ENCODE measurements around the gene PAPSS1.

PAPSS1 gene

DNA sequence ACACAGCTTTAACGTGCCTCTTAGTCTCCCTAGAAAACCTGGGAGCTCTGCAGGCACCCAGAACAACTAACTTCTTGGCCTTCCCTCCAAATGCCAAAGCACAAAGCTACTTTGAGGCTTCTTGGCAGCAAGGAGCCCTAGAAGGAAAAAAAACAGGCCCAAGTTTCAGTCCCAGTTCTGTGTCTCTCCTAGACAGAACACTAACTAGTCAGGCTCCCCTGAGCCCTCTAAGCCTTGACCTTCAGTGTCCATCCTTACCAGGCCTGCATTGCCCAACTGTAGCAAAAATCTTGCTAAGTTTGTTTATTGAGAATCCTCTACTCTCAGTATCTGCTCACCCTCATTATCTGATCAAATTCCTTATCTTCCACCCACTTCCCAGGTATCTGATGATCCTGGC, 79.2 kb downstream of the PAPSS1 start:
- Histone ChIP-seq H4K20me1 (ENCODE audit: insufficient read depth, low read length, poor library complexity, severe bottlenecking) (no peaks in the 10 kb centered on the region), H3F3A (ENCODE audit: low read depth) (no peaks in the 10 kb centered on the region), H3K9me2 (replicated peaks; ENCODE audit: low read depth, low read length) (no peaks in the 10 kb centered on the region), H3K27me3 (ENCODE audit: insufficient read depth, low read length, poor library complexity, severe bottlenecking) (no peaks in the 10 kb centered on the region), H3K9ac (ENCODE audit: low read depth, low read length, poor library complexity, severe bottlenecking) (no peak overlapping the region), H3K79me2 (ENCODE audit: insufficient read depth, low read length) (no peaks in the 10 kb centered on the region), H2AFZ (ENCODE audit: low read length) (no peak overlapping the region), H3K4me2 (ENCODE audit: low read depth, low read length, poor library complexity, severe bottlenecking) (no peak overlapping the region), H3K36me3 (ENCODE audit: insufficient read depth, low read length) (peaks cover 22% of the 10 kb centered on the region; the same call in 1 of the 2 replicates), H3K4me1 (ENCODE audit: insufficient read depth, low read length, poor library complexity, severe bottlenecking) (no peaks in the 10 kb centered on the region), H3K9me3 (ENCODE audit: insufficient read depth, low read depth, low read length) (no peaks in the 10 kb centered on the region), H3K4me3 (ENCODE audit: low read length, poor library complexity, severe bottlenecking) (no peak overlapping the region)
- no peak for TF ChIP-seq EZH2phosphoT487 (IDR thresholded peaks at IDR 0.05; ENCODE audit: borderline replicate concordance)
- TF ChIP-seq, protein P1, sequence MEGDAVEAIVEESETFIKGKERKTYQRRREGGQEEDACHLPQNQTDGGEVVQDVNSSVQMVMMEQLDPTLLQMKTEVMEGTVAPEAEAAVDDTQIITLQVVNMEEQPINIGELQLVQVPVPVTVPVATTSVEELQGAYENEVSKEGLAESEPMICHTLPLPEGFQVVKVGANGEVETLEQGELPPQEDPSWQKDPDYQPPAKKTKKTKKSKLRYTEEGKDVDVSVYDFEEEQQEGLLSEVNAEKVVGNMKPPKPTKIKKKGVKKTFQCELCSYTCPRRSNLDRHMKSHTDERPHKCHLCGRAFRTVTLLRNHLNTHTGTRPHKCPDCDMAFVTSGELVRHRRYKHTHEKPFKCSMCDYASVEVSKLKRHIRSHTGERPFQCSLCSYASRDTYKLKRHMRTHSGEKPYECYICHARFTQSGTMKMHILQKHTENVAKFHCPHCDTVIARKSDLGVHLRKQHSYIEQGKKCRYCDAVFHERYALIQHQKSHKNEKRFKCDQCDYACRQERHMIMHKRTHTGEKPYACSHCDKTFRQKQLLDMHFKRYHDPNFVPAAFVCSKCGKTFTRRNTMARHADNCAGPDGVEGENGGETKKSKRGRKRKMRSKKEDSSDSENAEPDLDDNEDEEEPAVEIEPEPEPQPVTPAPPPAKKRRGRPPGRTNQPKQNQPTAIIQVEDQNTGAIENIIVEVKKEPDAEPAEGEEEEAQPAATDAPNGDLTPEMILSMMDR (conservative IDR thresholded peaks at IDR 0.05; ENCODE audit: low read length): no peak

DNA sequence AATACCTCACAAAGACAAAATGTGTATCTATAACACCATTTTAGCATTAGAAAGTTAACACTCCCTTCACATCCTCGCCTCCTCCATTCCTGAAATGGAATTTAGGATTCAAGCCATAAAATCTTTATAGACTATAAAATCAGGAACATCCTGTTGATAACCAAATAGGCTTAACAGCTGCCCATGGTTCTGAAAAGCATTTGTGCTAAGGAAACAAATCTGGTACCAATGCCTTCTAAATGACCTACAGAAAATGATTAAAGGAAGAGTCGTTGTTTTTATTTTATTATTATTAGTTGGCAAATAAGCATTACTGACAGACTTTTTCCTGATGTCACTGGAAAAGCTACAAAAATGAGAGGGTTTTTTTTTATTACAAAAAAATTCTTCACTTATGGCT, 79.8 kb downstream of the PAPSS1 start:
- no peaks in the 10 kb centered on the region for H3K9me3 ChIP-seq (ENCODE audit: insufficient read depth, low read depth, low read length)
- no peak overlapping the region for H3K4me2 ChIP-seq (ENCODE audit: low read depth, low read length, poor library complexity, severe bottlenecking)
- H3K36me3 ChIP-seq (ENCODE audit: insufficient read depth, low read length): peaks cover 22% of the 10 kb centered on the region; the same call in 1 of the 2 replicates
- no peak for TF ChIP-seq EZH2phosphoT487 (IDR thresholded peaks at IDR 0.05; ENCODE audit: borderline replicate concordance)
- TF ChIP-seq, protein P1 (conservative IDR thresholded peaks at IDR 0.05; ENCODE audit: low read length): no peak
- no peaks in the 10 kb centered on the region for H3K27me3 ChIP-seq (ENCODE audit: insufficient read depth, low read length, poor library complexity, severe bottlenecking)
- H3F3A ChIP-seq (ENCODE audit: low read depth): no peaks in the 10 kb centered on the region
- no peak overlapping the region for H3K4me3 ChIP-seq (ENCODE audit: low read length, poor library complexity, severe bottlenecking)
- no peak overlapping the region for H2AFZ ChIP-seq (ENCODE audit: low read length)
- H4K20me1 ChIP-seq (ENCODE audit: insufficient read depth, low read length, poor library complexity, severe bottlenecking): no peaks in the 10 kb centered on the region
- no peaks in the 10 kb centered on the region for H3K79me2 ChIP-seq (ENCODE audit: insufficient read depth, low read length)
- no peaks in the 10 kb centered on the region for H3K9me2 ChIP-seq (replicated peaks; ENCODE audit: low read depth, low read length)
- no peaks in the 10 kb centered on the region for H3K4me1 ChIP-seq (ENCODE audit: insufficient read depth, low read length, poor library complexity, severe bottlenecking)
- H3K9ac ChIP-seq (ENCODE audit: low read depth, low read length, poor library complexity, severe bottlenecking): no peak overlapping the region

DNA sequence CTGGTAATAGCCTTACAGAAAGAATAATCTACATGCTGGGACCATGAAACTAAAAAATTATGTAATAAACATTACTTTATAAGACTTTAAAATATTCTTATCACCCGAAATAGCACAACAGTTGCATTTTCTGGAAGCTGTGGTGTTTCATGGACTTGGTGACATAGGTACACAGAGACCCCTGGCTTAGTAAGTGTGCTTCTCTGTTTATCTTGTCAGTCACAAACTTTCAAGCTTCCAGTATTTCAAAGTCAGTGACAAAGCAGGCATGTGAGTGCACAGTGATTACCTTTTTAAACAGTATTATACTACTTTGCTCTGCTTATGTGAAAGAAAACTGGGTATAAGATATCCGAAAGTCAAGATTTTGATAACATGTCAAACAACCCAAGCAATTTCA, 84.3 kb downstream of the PAPSS1 start:
- H3F3A ChIP-seq (ENCODE audit: low read depth): no peaks in the 10 kb centered on the region
- no peak overlapping the region for H2AFZ ChIP-seq (ENCODE audit: low read length)
- no peaks in the 10 kb centered on the region for H3K9me3 ChIP-seq (ENCODE audit: insufficient read depth, low read depth, low read length)
- no peak overlapping the region for H3K4me3 ChIP-seq (ENCODE audit: low read length, poor library complexity, severe bottlenecking)
- no peaks in the 10 kb centered on the region for H3K9me2 ChIP-seq (replicated peaks; ENCODE audit: low read depth, low read length)
- H3K36me3 ChIP-seq (ENCODE audit: insufficient read depth, low read length): peaks cover 2% of the 10 kb centered on the region; the same call in 1 of the 2 replicates
- H4K20me1 ChIP-seq (ENCODE audit: insufficient read depth, low read length, poor library complexity, severe bottlenecking): no peaks in the 10 kb centered on the region
- no peak overlapping the region for H3K4me2 ChIP-seq (ENCODE audit: low read depth, low read length, poor library complexity, severe bottlenecking)
- TF ChIP-seq EZH2phosphoT487 (IDR thresholded peaks at IDR 0.05; ENCODE audit: borderline replicate concordance): no peak
- TF ChIP-seq, protein P1 (conservative IDR thresholded peaks at IDR 0.05; ENCODE audit: low read length): no peak
- no peaks in the 10 kb centered on the region for H3K4me1 ChIP-seq (ENCODE audit: insufficient read depth, low read length, poor library complexity, severe bottlenecking)
- no peaks in the 10 kb centered on the region for H3K27me3 ChIP-seq (ENCODE audit: insufficient read depth, low read length, poor library complexity, severe bottlenecking)
- H3K9ac ChIP-seq (ENCODE audit: low read depth, low read length, poor library complexity, severe bottlenecking): no peak overlapping the region
- H3K79me2 ChIP-seq (ENCODE audit: insufficient read depth, low read length): no peaks in the 10 kb centered on the region

All from Loucy (cell line).